ENCODE data around the gene SREBF1.
A peak's percentile ranks its signal among the peaks of the same experiment; 100 is the strongest.

SREBF1 gene

DNA sequence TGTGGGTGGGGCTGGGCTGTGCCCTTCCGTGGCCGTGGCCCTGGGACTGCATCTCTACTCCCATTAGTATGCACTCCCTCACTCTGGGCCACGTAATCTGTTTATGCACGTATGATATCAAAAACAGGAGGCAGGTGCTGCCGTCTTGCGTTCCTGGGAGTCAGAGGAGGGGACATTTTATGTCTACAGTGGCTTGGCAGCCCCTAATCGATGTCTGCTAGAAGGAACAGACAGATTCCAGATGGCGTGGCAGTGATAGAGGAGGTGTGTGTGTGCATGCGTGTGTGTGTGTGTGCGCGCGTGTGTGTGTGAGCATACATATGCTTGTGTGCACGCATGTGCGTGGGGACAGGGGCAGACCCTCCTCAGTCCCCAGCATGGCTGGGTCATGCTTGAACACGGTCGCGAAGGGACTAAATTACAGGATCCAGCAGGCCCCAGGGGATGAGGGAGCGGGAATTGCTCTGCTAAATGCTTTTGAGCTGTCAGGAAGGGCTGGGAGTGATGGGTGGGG is 44.7 kb downstream of the SREBF1 start:
- DNase-seq: no peak

DNA sequence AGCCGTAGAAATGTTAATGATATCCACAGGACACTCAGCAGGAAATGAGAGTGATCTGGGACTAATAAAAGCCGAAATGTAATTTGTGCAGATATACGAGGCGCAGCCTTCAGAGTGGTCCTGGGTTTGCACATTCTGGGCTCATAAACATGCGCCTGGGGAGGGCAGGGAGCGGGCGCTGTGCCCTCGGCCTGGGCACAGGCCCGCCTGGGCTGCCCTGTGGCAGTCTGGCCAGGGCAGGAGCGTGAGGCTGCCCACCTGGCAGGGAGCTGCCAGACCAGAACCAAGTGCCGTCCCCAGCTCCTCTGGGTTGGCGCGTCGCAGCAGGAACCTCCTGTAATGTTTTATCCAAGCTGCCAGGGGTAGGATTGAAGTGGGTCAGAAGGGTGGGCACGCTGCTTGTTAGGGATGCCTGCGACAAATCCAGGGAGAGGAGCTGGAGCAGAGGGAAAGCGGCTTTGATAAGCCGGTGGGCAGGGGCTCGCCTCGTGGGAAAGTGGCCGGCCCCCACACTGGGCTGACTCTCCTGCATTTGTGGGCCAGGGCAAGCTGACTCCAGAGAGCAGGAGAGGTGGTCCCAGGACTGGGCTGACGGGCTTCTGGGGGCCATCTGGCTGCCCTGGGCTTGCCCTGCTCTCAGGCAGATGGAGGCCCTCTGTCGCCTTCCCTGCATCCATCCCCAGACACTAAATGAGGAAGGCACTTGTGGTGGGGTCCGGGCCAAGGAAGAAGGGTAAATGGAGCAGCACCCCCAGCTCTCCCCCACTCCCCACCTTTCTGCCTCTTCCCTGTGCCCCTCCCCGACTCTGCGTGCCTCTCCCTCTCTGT is 45.9 kb downstream of the SREBF1 start:
- no peak for DNase-seq

DNA sequence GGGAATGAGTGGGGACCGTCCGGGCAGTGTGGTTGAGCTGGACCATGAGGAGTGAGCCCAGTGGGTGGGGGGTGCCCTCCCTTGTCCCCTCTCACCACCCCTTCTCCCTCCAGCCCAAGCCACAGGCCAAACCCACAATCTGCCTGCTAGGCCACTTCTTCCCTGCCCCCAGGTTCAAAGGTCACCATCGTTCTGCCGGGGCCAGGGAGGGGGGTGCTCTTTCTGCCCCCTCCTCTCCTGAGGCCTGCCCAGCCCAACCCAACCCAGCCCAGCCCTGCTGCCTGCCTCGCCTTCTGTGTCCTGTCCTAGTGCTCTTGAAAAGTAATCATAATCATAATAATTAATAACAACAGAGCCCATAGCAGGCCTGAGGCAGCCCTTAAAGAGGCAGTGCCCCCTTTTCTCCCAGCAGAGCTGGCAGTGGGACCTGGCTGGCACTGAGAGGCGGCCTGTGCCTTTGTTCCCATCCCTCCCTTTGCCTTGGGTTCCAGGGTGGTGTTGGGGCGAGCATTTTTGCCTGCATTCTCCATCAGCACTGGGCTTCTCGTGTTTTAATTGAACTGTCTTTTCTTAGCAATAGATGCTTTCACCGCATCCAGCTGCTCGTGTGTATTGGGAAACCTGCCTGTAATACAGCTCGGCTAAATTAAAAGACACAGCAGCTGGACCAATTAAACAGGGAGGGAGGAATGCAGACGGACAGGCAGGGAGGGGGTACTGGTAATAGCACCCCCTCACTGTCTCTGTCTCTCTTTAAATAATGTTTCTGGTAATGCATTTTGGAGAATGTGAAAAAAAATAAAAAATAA is 46.8 kb downstream of the SREBF1 start:
- DNase-seq: no peak

DNA sequence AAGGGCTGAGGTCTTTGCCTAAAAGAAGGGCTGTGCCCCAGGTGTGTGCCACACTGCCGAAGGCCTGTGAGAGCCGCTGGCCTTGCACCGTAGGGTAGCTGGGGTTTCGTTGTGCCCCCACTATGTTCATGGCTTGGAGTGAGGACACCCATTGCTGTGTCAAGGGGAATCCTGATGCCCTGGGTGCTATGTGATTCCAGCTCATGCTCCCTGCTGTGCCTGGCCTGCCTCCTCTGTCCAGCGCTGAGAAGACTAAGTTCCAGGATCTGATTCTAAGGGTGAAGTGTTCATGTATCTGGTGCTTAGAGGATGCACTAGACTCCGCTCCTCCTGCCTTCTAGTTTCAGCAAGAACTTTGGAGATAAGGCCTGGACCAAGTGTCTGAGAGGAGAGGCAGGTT is 47.4 kb downstream of the SREBF1 start:
- no peak for DNase-seq

DNA sequence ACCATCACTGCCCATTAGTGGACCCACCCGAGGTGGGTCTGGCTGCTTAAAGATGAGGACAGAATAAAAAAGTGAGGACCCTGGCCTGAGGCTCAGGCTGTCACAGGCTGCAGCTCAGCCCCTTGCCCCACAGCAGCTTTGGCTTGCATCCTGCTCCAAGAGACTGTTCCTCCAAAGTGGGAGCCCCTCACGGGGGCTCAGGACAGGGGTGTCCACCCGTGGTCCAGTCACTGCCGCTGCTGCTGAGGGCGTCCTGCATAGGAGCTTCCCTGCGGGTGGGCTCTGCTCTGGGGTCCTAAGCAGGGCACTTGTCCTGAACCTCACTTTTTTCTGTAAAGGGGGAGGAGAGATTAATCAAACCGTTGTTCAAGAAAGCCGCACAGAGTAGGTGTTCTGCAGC is 47.8 kb downstream of the SREBF1 start:
- DNase-seq: no peak

DNA sequence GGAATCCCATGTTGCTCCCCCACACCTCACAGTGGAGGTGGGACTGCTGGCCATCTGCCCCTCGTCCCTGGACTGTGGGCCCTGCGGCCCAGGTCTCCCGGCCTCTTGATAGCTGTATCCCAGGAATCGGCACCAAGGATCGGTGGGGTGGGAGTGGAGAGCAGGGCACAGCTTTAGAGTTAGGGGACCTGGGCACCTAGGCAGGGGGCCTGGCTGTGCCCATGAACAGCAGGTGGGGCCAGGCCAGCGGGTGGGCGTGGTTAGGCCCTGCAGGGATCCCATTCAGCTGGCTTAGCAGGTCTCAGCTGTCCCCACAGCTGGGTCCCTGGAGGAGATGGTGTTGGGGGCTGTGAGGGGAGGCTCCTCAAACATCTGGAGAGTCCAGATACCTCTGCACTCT is 49.2 kb downstream of the SREBF1 start:
- no peak for DNase-seq

DNA sequence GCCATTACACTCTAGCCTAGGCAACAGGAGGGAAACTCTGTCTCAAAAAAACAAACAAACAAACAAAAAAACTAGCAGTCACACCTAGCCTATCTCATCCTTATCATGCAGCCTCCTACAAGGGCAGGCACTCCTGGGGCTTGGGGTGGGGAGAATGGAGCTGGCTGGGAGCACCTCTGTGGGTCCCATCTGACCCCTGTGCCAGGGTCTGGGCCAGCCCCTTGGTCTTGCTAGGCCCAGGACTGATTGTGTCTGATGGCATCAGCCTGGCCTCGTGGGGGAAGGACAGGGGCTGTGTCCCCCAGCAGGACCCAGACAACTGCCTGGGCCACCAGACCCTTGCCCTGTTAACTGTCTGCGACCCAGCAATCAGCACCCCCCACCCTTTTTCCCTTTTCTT is 49.8 kb downstream of the SREBF1 start:
- no peak for DNase-seq

DNA sequence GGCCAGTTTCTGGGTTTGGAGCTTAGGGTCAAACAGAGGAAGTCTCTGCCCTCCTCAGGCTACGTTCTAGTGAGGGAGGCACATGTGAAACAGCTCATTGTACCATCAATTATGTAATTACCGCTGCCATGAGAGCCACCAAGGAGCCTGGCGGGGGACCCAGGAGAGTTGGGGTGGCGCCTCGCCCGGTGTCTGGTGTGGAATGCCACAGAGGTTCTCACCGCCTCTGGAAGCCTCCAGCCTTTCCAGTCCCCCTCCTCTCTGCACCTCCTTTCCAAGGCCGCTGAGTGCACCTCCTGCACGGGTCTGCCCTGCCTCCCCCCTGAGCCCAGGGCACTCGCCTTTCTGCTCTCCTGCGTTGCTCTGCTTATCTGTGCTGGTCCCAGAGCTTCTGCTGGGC is 51.4 kb downstream of the SREBF1 start:
- no peak for DNase-seq

DNA sequence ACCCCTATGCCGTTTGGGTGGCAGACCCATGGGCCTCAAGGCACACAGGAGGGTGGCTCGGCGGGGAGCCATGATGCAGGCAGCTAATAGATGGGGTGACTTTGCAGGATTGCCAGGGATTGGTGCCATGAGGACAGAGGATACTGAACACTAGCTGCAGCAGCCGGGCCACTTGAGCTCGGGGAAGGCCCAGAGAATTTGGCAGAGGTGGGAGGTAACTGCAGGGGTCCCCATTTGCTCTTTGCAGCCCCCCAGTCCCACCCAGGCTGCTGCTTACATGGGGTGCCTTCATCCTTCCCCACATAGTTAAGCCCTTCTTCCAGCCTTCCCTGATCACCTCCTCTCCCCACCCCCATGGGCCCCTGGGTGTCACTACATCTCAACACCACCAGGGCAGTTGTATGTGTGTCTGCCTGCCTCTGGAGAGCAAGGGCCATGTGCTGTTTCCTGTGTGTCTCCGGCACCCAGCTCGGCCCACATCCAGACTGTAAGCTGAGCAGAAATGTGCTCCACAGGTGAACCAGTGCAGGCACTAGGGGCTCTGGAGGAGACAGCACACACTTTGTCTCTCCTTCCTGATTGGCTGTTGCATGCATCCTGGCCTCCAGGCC is 52.0 kb downstream of the SREBF1 start:
- DNase-seq: no peak

DNA sequence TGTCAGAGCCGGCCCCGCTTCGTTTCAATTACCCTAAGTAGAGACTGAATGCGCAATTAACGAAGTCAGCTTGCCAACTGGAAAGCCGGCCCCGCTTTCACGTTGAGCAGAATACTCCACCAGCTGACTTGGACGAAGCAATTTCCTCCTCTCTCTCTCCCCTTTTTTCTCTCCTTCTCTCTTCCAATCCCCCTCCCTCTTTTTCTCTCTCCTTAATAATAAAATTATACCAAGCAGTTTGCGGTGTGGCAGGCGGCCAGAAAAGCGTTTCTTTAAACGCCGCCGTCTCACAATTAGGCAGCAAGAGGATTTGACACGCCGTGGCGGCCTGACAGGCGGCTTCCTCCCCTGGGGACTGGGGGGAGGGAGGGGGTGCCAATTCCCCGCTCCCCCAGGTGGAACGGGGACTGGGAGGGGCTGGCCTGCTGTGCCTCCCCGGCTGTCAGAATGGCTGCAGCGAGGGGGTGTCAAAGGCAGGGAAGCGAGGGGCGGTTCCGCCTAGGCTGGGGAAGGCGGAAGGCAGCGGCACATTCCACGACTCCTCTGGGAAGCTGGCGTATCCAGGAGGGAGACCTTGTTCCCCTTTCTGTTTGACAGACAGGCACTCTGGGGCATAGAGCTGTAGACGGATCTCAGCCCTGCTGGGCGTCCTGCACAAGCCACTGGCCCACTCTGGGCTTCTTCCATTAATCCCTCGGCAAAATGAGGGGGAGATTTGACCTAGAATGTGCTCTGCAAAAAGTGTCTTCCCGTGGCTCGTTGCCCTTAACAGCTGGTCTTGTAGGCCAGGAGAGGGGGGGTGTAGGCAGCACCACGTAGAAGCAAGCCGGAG is 52.7 kb downstream of the SREBF1 start:
- peak; percentile 49 to 67 for DNase-seq

DNA sequence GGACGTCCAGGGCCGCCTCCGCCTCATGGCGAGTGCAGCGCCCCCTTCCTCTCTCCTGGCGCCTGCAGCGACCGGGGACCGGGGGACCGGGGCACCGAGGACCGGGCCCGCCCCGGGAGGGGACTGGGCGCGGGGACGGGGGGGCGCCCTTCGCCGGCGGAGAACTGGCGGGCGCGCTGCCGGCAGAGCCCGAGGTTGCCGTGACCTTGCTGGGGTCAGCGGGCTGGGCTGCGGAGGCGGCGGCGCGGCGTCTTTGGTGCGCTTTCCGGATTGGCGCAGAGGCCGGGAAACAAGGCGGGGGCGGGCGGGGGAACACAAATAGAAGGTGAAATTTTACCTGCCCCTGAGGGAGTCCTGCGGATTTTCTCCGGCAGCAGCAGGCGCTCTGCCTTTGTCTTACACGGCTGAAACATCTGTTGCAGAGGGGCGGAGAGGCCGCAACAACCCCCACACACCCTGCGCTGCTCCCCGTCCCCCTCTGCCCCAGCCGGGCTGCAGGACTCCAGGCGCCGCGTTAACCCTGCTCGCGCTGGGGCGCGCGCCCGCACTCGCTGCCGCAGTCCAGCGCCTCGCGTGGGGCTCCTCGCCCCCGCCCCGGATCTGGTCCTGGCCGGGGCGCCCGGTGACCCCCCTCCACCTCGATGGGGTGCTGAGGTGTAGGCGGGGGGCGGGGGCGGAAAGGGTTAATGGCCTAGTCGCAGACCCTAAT is 53.5 kb downstream of the SREBF1 start:
- peak; percentile 52 to 58 for DNase-seq

DNA sequence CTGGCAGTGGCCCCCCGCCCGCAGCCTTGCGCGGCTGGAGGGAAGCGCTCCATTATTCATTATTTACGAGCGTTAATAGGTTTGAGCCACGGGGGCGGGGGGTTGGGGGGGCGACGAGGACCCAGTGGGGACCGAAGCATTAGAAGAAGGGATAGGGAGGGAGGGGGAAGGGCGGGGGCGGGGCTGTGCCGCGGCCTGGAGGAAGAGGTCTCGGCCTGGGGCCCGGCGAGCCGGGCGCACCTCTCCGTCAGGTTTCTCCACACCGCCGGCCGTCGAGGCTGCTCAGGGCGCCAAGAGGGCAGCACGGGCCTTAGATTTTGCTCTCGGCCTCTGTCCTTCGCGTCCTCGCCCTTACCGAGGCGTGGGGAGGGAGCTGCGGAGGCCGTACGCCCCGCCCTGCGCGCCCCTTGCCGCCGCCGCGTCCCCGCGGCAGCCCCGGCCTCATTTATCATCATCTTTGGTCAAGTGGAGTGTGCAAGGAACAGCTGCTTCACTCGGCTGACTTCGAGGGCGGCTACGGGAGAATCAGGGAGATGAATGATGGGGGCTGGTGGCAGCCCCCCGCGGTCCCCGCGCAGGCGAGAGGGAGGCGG is 54.2 kb downstream of the SREBF1 start:
- DNase-seq: no peak

DNA sequence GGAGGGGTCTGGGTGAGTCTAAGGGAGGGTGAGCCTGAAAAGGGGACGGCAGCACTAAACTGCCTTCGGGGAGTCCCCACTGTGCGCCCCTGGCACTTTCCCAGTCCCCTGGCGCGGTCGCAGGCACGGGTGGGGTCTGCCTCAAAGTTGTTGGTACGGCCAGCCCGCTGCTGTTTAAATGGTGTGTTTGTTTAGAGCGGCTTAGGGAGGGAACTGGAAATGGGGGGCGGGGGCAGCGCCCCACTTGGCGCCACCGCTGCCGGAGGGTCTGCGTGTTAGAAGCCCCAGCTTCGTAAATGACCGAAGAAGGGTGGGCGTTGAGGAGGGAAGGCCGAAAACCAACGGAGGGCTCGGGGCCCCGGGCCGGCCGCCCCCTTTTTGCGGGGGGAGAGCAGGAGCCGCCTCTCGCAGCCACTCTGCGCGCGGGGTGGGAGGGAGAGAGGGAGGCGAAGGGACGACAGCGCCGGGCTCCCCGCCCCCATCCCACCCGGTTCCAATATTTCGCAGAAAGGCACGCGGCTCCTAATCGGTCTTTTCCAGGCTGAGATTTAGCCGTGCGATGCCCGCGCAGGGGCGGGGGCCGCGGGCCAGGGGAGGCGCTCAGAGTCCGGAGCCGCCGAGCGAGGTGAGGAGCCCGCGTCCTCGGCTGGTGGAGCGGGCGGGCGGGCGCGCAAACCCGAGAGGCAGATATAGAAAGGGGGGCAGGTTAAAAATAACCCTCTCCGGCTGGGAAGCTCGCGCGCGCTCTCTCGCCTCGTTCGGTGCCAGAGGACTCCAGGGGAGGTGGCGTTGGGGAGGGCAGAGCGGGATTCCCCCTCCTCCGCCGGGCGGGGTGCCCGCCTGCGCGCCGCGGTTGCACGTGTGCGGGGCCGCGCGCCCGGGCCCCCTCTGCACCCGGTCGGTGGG is 54.9 kb downstream of the SREBF1 start:
- peak; percentile 77 to 82 for DNase-seq

DNA sequence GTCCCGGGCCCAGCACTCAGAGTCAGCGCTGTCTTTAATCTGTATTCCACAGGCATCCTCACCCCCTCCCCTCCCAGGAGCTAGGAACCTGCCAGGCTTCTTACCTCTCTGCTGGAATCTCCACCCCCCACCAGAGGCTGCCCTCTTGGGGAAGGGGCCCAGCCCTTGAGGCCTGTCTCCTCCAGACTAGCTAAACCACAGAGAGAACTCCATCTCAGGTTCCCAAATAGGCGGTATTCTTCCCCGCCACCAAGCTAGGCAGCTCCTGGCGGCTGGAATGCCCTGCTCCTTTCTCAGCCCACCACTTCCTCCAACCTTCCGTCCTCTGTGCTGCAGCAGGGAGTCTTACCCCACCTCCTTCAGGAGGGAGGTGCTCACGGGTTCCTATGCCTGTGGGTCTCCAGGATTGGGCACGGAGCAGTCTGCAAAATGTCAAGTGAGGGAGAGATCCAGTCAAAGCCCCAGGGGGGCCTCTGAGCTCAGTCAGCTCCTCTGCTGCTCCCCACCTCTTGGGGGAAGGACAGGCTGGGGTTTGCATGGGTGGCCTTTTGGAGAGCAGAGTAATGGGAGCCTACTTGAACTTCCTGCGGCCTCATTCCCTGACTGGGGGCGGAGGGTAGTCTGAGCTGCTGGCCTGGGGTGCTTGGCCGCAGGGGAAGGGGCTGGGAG is 55.7 kb downstream of the SREBF1 start:
- DNase-seq: no peak

DNA sequence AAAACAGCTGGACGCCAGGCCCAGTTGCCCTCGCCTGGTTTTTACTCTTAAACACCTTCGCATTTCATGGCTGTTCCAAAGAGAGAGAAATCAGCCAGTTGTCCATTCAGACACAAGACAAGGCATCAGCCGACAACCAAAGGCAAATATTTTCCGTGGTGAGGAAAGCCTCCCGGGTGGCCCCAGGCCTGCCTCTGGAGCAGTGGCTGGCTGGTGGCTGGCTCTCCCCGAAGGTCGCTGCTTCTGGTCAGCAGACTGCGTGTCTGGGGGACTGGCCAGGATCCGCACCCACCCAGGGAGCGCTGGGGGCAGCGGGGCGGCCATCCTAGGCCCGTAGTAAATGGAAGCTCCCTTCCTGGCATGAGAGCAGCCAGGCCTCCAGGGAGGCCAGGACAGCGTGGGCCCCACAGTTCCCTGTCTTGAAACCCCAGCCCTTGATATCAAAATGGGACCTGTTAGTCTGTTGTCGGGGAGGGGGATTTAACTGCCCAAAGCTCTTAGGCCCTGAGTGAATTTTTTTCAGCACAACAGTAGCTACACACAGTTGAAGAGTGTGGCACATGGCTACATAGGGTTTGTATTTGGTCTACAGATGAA is 57.7 kb downstream of the SREBF1 start:
- DNase-seq: no peak

DNA sequence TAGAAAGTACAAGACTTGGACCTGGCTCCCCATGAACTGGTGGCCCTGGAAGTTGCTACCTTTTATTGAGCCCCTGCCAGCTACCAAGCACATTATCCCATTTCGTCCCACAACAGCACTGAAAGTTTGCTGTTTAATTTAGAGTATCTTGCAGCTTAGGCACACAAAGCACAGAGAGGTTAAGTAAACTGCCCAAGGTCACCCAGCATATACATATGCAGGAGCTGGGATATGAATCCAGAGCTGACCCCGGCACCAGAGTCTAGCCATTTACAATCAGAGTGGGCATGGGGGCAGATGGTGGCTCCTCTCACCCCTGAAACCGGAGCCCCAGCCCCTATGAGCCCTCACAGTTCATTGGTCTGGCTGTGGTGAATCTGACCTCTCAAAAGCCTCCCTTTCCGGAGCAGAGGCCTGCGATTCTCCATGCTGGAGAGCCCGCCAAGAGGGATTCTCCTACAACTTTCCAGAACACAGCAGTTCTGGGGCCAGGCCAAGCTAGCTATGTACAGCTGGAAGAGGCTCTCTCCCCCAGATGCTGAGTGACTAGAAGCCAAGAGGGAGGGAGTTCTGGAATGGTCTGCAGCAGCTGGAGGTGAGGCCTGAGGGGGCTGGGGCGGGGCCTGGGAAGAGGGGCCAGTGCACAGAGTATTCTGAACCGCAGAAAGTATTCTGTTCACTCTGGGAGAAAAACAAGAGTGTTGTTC is 58.3 kb downstream of the SREBF1 start:
- DNase-seq: peak; percentile 33 to 74

DNA sequence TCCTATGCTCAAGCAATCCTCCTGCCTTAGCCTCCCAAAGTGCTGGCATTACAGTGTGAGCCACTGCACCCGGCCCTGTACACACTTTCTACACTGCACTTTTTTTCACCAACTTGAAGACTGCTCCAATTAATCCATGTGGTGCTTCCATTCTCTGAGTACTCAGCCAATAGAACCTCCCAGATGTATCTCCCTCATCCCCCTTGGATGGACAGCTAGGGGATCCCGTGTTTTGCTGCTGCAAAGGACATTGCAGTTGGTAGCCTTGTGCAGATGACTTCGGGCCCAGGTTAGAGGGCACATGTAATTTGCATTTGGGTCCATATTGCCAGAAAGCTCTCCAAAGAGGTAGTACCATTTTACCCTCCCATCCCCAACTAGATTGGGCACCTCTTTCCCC is 59.9 kb downstream of the SREBF1 start:
- DNase-seq: no peak

DNA sequence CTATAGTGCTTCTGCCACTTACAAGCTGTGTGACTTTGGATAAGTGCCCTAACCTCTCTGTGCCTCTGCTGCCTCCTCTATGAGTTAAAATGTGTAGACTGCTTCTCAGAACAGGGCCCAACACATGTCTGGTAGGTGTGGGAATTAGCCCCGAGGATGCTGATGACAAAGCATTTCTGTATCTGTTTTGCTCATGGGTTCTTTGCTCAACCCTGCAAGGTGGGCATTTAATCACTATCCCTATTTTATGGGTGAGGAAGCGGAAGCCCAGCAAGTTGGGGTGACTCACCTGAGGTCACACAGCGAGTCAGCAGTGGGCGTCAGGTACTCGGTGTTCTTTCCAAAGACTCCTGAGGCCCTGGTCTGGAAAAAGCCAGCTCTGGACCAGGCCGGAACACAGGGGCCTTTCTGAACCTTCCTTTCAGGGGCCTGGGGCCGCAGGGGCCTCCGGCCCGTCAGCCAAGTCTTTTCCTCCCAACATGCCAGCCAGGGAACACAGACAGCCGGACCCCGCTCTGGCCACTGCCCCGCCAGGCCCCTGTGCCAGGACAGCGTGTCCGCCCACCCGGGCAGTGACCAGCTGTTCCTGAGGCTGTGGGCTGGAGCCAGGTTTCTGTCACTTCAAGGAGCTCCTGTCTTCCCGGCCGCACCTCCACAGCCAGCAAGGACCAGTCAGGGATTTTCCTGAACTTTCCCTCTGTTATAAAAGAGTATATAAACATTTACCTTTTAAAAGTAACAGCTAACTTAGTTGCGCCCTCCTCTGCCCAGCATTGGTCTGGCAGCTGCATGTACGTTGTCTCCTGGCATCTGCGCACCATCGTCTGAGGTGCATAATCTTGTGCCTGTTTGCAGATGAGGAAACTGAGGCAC is 62.5 kb downstream of the SREBF1 start:
- no peak for DNase-seq

Measured in hippocampal formation (tissue), 2 donors.